HepG2 (cell line): ENCODE data around the gene FAAP100.

ENCODE experiments used
- BHLHE40 ChIP-seq: IDR thresholded peaks from 2 replicates; pipeline ENCODE4 v1.6.1; 2011; ENCODE audit warnings: low read length, improper control_type of control experiment
- CBX1 ChIP-seq: IDR thresholded peaks from one replicate; pipeline ENCODE4 v1.6.1; 2016; ENCODE audit warnings: antibody characterized with exemption, low read depth
- CSRNP2 ChIP-seq: sonication (generic); formaldehyde crosslinking; conservative IDR thresholded peaks from 2 replicates; pipeline ENCODE4 v1.8.0; 2022; ENCODE audit warnings: low read depth, missing genetic modification reagents
- CTCF ChIP-seq: sonication (generic); formaldehyde crosslinking; IDR thresholded peaks from 2 replicates; pipeline ENCODE4 v1.5.0; 2020; ENCODE audit warnings: mild to moderate bottlenecking, missing genetic modification reagents, moderate library complexity
- RXRA ChIP-seq: sonication (generic); formaldehyde crosslinking; IDR thresholded peaks from 2 replicates; pipeline ENCODE4 v1.5.1; 2020; ENCODE audit warnings: missing genetic modification reagents
- TAF1 ChIP-seq: sonication (generic); formaldehyde crosslinking; IDR thresholded peaks from 2 replicates; pipeline ENCODE4 v1.4.0; 2020; ENCODE audit warnings: missing genetic modification reagents
- TAF15 ChIP-seq: fragments of 200-400 bp; formaldehyde crosslinking; IDR thresholded peaks from one replicate; pipeline ENCODE4 v1.6.1; 2018; ENCODE audit warnings: mild to moderate bottlenecking, low read depth, low read length; ENCODE audit not compliant: poor library complexity, severe bottlenecking
- TFDP2 ChIP-seq: sonication (generic); formaldehyde crosslinking; IDR thresholded peaks from 2 replicates; pipeline ENCODE4 v1.4.0; 2020; ENCODE audit warnings: missing genetic modification reagents
- THAP7 ChIP-seq: sonication (generic); formaldehyde crosslinking; IDR thresholded peaks from 2 replicates; pipeline ENCODE4 v1.8.1; 2023; ENCODE audit warnings: mild to moderate bottlenecking, missing genetic modification reagents
- ZNF432 ChIP-seq: sonication (generic); formaldehyde crosslinking; IDR thresholded peaks from 2 replicates; pipeline ENCODE4 v1.5.0; 2020; ENCODE audit warnings: missing genetic modification reagents, mild to moderate bottlenecking, borderline replicate concordance
- ZNF580 ChIP-seq: IDR thresholded peaks from 2 replicates; pipeline ENCODE4 v1.6.1; 2016; ENCODE audit warnings: low read depth, borderline replicate concordance

- no peak for TF ChIP-seq TAF1
- no peak for TF ChIP-seq THAP7 (CRISPR knock-in tag)
- no peak for TF ChIP-seq CTCF (CRISPR knock-in tag)
- no peak for TF ChIP-seq TAF15
- no peak for TF ChIP-seq BHLHE40
- TF ChIP-seq TFDP2 (CRISPR knock-in tag) = no peak
- no peak for TF ChIP-seq ZNF580
- TF ChIP-seq CSRNP2 (CRISPR knock-in tag) = no peak
- TF ChIP-seq RXRA = no peak
- no peak for TF ChIP-seq CBX1
- no peak for TF ChIP-seq ZNF432 (CRISPR knock-in tag)
Measured at GRCh38 chr17:81524039-81524864, 27.9 kb downstream of the FAAP100 start.
